DND-41 (cell line): Measurements from ENCODE around the gene IMPDH1.

Experiments used
- EZH2 ChIP-seq: IDR thresholded peaks from 3 replicates; pipeline ENCODE4 v1.6.1; 2012; ENCODE audit warnings: borderline replicate concordance, low read depth, mild to moderate bottlenecking, moderate library complexity, low read length, inconsistent platforms; ENCODE audit not compliant: severe bottlenecking
- TF ChIP-seq, protein P1 (sequence below): IDR thresholded peaks from 2 replicates; pipeline ENCODE4 v1.5.1; 2012; ENCODE audit warnings: borderline replicate concordance, low read length, moderate library complexity, mild to moderate bottlenecking; ENCODE audit not compliant: poor library complexity, severe bottlenecking; ENCODE audit errors: extremely low read depth

DNA sequence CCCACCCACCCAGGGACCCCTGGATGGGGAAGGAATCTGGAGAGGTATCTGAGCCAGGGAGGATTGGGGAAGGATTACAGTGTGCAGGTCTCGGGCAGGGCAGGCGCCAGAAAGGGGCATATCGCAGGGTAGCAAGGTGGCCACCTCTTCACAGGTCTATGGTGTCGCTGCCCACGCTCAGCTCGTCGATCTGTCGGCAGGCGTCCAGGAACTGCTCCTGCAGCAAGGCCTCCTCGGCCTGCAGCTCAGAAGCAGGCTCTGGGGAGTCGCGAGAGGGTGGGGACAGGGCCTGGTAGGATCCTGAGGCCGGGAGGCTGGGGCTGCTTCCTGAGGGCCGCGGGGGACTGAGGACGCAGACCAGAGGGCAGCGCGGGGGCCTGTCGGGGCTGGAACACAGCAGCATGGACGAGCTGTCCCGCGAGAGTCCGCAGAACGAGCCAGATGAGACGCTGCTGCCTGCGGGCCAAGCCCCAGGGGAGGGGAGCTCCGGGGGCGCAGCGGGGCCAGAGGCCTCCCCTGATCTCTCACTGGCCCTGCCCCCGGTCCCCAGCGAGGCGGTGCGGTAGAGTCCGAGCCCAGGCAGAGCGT, 59.0 kb downstream of the IMPDH1 start:
- TF ChIP-seq, protein P1, sequence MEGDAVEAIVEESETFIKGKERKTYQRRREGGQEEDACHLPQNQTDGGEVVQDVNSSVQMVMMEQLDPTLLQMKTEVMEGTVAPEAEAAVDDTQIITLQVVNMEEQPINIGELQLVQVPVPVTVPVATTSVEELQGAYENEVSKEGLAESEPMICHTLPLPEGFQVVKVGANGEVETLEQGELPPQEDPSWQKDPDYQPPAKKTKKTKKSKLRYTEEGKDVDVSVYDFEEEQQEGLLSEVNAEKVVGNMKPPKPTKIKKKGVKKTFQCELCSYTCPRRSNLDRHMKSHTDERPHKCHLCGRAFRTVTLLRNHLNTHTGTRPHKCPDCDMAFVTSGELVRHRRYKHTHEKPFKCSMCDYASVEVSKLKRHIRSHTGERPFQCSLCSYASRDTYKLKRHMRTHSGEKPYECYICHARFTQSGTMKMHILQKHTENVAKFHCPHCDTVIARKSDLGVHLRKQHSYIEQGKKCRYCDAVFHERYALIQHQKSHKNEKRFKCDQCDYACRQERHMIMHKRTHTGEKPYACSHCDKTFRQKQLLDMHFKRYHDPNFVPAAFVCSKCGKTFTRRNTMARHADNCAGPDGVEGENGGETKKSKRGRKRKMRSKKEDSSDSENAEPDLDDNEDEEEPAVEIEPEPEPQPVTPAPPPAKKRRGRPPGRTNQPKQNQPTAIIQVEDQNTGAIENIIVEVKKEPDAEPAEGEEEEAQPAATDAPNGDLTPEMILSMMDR: no peak
- TF ChIP-seq EZH2: no peak
